ENCODE results near the gene NOTCH3.

NOTCH3 gene

DNA sequence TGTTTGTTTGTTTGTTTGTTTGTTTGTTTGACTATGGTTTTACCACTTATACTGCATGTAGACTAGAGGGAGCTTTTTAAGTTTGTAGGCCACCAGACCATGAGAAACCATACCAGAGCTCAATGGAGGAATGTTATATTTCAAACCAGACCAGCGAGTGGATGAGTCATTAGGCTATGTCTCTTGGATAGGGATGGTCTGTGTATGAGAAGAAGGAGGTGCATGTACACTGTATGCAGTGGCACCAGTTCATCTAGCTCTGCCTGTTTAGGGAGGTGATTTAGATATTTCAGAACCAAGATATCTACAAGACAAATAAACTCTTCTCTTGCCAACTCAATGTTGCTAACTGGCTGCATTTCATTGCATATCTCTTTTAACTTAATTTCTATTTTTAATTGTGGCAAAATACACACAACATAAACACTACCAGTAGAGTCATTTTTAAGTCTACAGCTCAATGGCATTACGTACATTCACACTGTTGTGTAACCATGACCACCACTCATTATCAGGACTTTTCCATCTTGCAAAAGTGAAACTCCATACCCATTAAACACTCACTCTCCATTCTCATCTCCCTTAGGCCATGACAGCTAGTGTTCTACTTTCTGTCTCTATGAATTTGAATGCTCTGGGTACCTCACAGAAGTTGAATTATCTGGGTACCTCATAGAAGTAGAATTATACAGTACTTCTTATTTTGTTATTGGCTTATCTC is 64.4 kb downstream of the NOTCH3 start:
- in situ Hi-C loops (cut with HindIII; ENCODE audit: low sequenced_read_pairs) = no loop called here
- DNase-seq (ENCODE audit: low read depth, low spot score) = no peak
- TF ChIP-seq, protein P1, sequence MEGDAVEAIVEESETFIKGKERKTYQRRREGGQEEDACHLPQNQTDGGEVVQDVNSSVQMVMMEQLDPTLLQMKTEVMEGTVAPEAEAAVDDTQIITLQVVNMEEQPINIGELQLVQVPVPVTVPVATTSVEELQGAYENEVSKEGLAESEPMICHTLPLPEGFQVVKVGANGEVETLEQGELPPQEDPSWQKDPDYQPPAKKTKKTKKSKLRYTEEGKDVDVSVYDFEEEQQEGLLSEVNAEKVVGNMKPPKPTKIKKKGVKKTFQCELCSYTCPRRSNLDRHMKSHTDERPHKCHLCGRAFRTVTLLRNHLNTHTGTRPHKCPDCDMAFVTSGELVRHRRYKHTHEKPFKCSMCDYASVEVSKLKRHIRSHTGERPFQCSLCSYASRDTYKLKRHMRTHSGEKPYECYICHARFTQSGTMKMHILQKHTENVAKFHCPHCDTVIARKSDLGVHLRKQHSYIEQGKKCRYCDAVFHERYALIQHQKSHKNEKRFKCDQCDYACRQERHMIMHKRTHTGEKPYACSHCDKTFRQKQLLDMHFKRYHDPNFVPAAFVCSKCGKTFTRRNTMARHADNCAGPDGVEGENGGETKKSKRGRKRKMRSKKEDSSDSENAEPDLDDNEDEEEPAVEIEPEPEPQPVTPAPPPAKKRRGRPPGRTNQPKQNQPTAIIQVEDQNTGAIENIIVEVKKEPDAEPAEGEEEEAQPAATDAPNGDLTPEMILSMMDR (IDR thresholded peaks at IDR 0.05; ENCODE audit: low read depth, low read length) = no peak
- H3K4me3 ChIP-seq (ENCODE audit: low read depth, low read length) = no peak overlapping the region

DNA sequence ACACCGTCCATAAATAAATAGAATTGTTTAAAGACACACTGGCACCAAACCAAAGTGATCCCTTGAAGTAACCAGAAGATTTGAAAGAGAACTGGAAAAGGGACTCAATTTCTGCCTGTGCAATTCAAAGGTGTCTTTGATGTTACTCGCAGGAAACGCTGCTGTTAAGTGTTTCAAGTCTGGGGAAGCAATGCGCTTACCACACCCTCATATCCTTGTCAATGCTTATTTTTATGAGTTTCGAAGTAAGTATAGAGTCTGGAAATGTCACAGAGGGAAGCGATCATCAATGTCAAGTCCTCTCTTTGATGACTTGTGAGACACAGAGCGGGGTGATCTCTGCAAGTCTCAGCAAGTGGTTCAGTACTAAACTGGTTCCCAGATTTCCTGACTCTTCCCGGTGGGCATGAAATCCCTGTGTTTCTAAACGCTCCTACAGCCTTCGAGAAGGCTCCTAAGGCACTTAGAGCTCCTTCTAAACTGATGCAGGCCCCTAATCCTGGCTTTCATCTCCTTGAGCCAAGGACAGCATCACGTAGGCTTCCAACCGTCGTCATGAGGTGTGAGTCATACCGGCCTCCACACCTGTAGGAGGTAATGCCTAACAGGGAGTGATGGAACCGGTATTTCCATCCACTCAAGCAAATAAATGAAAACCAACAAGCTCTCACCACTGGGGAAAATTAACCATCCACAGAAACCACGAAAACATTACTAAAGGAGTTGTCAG is 70.8 kb downstream of the NOTCH3 start:
- no peak for DNase-seq (ENCODE audit: low read depth, low spot score)
- in situ Hi-C loops (cut with HindIII; ENCODE audit: low sequenced_read_pairs) = no loop called here
- H3K4me3 ChIP-seq (ENCODE audit: low read depth, low read length) = no peak overlapping the region

DNA sequence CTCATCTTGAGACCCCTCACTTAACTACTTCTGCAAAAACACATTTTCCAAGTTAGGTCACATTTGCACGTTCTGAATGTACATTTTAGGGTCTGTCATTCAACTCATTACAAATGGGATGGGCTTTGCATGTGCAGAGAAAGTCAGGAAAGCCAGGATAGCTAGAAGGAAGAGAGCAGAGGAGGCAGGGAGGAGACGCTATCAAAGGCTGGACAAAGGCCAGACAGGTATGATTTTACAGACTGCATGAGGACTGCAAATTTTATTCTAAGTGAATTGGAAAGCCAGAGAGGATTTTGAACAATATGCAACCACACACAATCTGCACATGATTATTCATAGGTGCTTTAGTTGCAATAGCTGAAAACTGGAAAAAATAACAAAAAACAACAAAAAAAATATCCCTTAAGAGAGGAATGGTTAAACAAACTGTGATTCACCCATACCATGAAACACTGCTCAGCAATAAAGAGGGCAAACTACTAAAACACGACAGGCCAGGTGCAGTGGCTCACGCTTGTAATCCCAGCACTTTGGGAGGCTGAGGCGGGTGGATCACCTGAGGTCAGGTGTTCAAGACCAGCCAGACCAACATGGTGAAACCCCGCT is 72.5 kb downstream of the NOTCH3 start:
- no peak overlapping the region for H3K4me3 ChIP-seq (ENCODE audit: low read depth, low read length)
- in situ Hi-C loops (cut with HindIII; ENCODE audit: low sequenced_read_pairs) = no loop called here
- DNase-seq (ENCODE audit: low read depth, low spot score) = no peak
- TF ChIP-seq, protein P1 (IDR thresholded peaks at IDR 0.05; ENCODE audit: low read depth, low read length) = no peak

More for the DNA sequence above, 70.8 kb downstream of the NOTCH3 start:
- TF ChIP-seq, protein P1 (IDR thresholded peaks at IDR 0.05; ENCODE audit: low read depth, low read length) = no peak

DNA sequence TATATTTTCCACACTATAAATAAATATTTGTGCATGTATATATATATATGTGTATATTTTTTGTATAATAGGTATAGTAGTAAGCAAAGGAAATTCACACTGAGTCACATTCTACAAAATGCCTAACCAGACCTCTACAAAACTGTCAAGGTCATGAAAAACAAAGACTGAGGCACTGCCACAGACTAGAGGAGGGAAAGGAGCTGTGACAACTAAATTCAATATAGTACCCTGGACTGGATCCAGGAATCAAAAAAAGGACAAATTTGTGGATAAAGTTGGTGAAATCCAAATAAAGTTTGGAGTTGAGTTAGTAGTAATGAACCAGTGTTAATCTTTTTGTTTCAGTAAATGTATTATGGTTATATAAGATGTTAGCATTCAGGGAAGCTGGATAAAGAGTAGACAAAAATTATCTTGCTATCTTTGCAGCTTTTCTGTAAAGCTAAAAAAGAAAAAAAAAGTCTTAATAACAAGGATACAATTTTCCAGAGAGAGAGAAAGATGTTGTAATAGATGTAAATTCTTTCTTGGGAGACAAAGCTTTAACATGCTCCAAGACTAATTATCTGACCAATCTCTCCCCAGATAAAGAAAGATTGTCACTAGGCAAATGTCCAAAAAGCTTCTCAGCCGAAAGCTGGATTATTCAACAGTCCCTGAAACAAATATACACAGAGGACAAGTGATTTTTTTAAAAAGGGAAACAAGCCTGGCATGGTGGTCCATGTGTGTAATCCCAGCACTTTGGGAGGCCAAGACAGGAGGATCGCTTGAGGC is 74.5 kb downstream of the NOTCH3 start:
- in situ Hi-C loops (cut with HindIII; ENCODE audit: low sequenced_read_pairs) = no loop called here
- no peak for DNase-seq (ENCODE audit: low read depth, low spot score)
- peak overlapping the region; percentile 96 for H3K4me3 ChIP-seq (ENCODE audit: low read depth, low read length)
- TF ChIP-seq, protein P1 (IDR thresholded peaks at IDR 0.05; ENCODE audit: low read depth, low read length) = no peak

DNA sequence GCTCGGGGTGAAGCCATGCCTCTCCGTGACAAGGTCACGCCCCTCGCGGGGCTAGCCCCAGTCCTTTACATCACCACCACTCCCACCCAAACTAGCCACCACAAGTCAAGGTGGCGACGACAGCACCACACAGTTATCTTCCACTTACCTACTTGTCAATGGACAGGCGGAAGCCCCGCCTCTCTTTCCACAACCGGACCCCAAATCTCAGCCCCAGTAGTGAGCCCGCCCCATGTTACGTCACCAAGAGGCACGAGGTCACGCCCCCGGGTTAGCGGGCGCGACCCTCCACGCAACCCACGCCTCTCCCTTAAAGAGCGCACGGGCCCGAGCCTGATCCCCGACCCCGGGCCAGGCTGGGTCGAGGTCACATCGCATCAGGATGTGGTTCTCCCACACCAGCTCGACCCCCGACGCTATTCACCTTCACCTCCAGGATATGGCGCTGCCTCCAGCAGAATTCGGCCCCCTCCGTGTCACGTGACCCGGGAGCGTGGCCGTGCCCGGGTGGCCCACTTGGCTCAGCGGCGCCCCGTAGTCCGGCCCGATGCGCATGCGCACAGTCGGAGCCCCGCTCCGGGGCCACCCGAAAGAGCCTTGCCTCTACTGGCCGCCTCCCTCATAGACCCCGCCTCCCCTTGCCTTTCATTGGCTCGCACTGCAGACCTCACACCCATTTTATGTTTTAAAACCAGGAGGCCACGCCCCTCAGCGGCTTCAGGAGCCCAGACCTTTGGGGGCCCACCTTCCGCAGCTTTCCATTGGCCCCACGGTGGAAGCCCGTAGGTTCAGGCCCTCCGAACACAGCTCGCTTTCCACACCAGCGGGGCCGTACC is 75.3 kb downstream of the NOTCH3 start:
- in situ Hi-C loops (cut with HindIII; ENCODE audit: low sequenced_read_pairs) = no loop called here
- DNase-seq (ENCODE audit: low read depth, low spot score) = peak; percentile 98
- TF ChIP-seq, protein P1 (IDR thresholded peaks at IDR 0.05; ENCODE audit: low read depth, low read length) = no peak
- H3K4me3 ChIP-seq (ENCODE audit: low read depth, low read length) = peak overlapping the region; percentile 96
